Upper lobe of right lung (tissue), 1 donor: ENCODE results near the gene TSACC. TPM values are rescaled to one million over a fixed set of nuclear protein-coding genes. Genes with fewer than 3 reads are reported as not detected.
A peak's percentile ranks its signal among the peaks of the same experiment; 100 is the strongest.

Experiments
- ATAC-seq: fragments of 200-7000 bp; cut with Tn5 transposase; one replicate; pipeline ENCODE4 v1.9.1; 2020; ENCODE audit warnings: mild to moderate bottlenecking, moderate library complexity
- DNase-seq: peaks from one replicate; pipeline ENCODE4 v3.0.0-alpha.2; 2020
- H3K27ac ChIP-seq: fragments of 200-600 bp; one replicate; pipeline ENCODE4 v1.8.0; 2022
- H3K27me3 ChIP-seq: fragments of 200-600 bp; one replicate; pipeline ENCODE4 v1.8.0; 2022; ENCODE audit warnings: mild to moderate bottlenecking
- H3K36me3 ChIP-seq: fragments of 200-600 bp; one replicate; pipeline ENCODE4 v1.8.0; 2022
- H3K4me1 ChIP-seq: fragments of 200-600 bp; one replicate; pipeline ENCODE4 v1.8.0; 2022
- H3K4me3 ChIP-seq: fragments of 200-600 bp; one replicate; pipeline ENCODE4 v1.8.0; 2022; ENCODE audit warnings: mild to moderate bottlenecking
- H3K9me3 ChIP-seq: fragments of 200-600 bp; one replicate; pipeline ENCODE4 v1.8.0; 2022
- CTCF ChIP-seq: fragments of 200-600 bp; IDR thresholded peaks from one replicate; pipeline ENCODE4 v1.8.0; 2022; ENCODE audit warnings: antibody characterized with exemption
- intact Hi-C: fragments of 100-400 bp; cut with DNase I; formaldehyde crosslinking; loops from one replicate; pipeline ENCODE4 v1.11.0; 2022
- total RNA-seq: library from RNA; stranded (reverse); fragmentation: NEBNext Ultra II Directional; extraction: Animal tissue kit (Norgen Biotek cat#: 25700); gene quantifications from one replicate; pipeline ENCODE4 v1.2.1, GENCODE V29; 2021
- donor health status: DM: no; HTN: yes; CAD: no; lungs with severe emphysema.

The TSACC gene
- total RNA-seq, 1 donor from 2014 or later, result not detected

- H3K27me3 ChIP-seq, result peaks cover 13% of the 10 kb centered on the region
- intact Hi-C loops, result no loop called here
- no peaks in the 10 kb centered on the region for H3K9me3 ChIP-seq
- no peak overlapping the region for H3K27ac ChIP-seq
- H3K4me1 ChIP-seq, result no peaks in the 10 kb centered on the region
- no peak for TF ChIP-seq CTCF
- no peak for ATAC-seq
- DNase-seq, result no peak
- H3K4me3 ChIP-seq, result no peak overlapping the region
- no peaks in the 10 kb centered on the region for H3K36me3 ChIP-seq
Measured at GRCh38 chr1:156382561-156382960, 44.2 kb downstream of the TSACC start.

GRCh38 chr1:156383023-156383422 is 44.7 kb downstream of the TSACC start:
- intact Hi-C loops, result no loop called here
- H3K36me3 ChIP-seq, result no peaks in the 10 kb centered on the region
- peak; percentile 85 for ATAC-seq
- H3K4me3 ChIP-seq, result no peak overlapping the region
- DNase-seq, result no peak
- H3K9me3 ChIP-seq, result no peaks in the 10 kb centered on the region
- peaks cover 17% of the 10 kb centered on the region for H3K27me3 ChIP-seq
- peak; percentile 77 for TF ChIP-seq CTCF
- H3K27ac ChIP-seq, result no peak overlapping the region
- H3K4me1 ChIP-seq, result no peaks in the 10 kb centered on the region

GRCh38 chr1:156384007-156384406 is 45.7 kb downstream of the TSACC start:
- Histone ChIP-seq H3K27ac (no peak overlapping the region), H3K4me3 (no peak overlapping the region), H3K9me3 (no peaks in the 10 kb centered on the region), H3K4me1 (peaks cover 2% of the 10 kb centered on the region), H3K36me3 (no peaks in the 10 kb centered on the region), H3K27me3 (peaks cover 24% of the 10 kb centered on the region)
- peak; percentile 30 for ATAC-seq
- intact Hi-C loops, result no loop called here
- DNase-seq, result no peak
- TF ChIP-seq CTCF, result no peak

GRCh38 chr1:156384658-156385057 is 46.3 kb downstream of the TSACC start:
- peaks cover 30% of the 10 kb centered on the region for H3K27me3 ChIP-seq
- no peaks in the 10 kb centered on the region for H3K36me3 ChIP-seq
- ATAC-seq (no peak), DNase-seq (no peak)
- H3K4me3 ChIP-seq, result no peak overlapping the region
- peaks cover 2% of the 10 kb centered on the region for H3K4me1 ChIP-seq
- H3K27ac ChIP-seq, result no peak overlapping the region
- intact Hi-C loops, result no loop called here
- no peaks in the 10 kb centered on the region for H3K9me3 ChIP-seq
- no peak for TF ChIP-seq CTCF

- Histone ChIP-seq H3K27ac (no peak overlapping the region), H3K9me3 (no peaks in the 10 kb centered on the region), H3K36me3 (no peaks in the 10 kb centered on the region), H3K4me3 (no peak overlapping the region), H3K4me1 (peaks cover 2% of the 10 kb centered on the region), H3K27me3 (peaks cover 39% of the 10 kb centered on the region)
- peak; percentile 89 for TF ChIP-seq CTCF
- no peak for DNase-seq
- intact Hi-C loops, result loop anchor here (2.0 kb wide), 1 partner anchor 59 kb away; no protein-coding TSS in a partner anchor
- ATAC-seq, result peak; percentile 63
Measured at GRCh38 chr1:156385534-156386031, 47.3 kb downstream of the TSACC start.
